GM12891 (cell line): ENCODE data around the gene DNAH3.

ENCODE experiments used
- PAX5 ChIP-seq: IDR thresholded peaks from 2 replicates; pipeline ENCODE4 v1.6.1; 2011; ENCODE audit warnings: low read length, moderate library complexity, mild to moderate bottlenecking; ENCODE audit not compliant: insufficient read depth, severe bottlenecking
- POLR2A ChIP-seq: IDR thresholded peaks from 2 replicates; pipeline ENCODE4 v1.6.1; 2011; ENCODE audit warnings: low read depth, low read length, control low read depth
- POLR2AphosphoS5 ChIP-seq: IDR thresholded peaks from 2 replicates; pipeline ENCODE4 v1.6.1; 2011; ENCODE audit warnings: low read depth, low read length, control low read depth
- POU2F2 ChIP-seq: IDR thresholded peaks from 2 replicates; pipeline ENCODE4 v1.6.1; 2011; ENCODE audit warnings: low read depth, mild to moderate bottlenecking, control low read depth, low read length, moderate library complexity
- SPI1 ChIP-seq: IDR thresholded peaks from 2 replicates; pipeline ENCODE4 v1.6.1; 2011; ENCODE audit warnings: low read depth, low read length, control low read depth
- TAF1 ChIP-seq: IDR thresholded peaks from 2 replicates; pipeline ENCODE4 v1.6.1; 2011; ENCODE audit warnings: low read depth, low read length, control low read depth

GRCh38 chr16:20956319-20956718, 194.3 kb downstream of the DNAH3 start:
- TF ChIP-seq SPI1 (no peak), POLR2A (no peak), POLR2AphosphoS5 (no peak), TAF1 (no peak), POU2F2 (no peak), PAX5 (no peak)
